ENCODE data around the gene ACVR1. TPM values are rescaled to one million over a fixed set of nuclear protein-coding genes. Genes with fewer than 3 reads are reported as not detected.

Gene ACVR1
- total and polyA plus RNA-seq, 9 of the 15 experiments (the other 6 are each of a cell fraction or from before 2014, with no cell fraction given): 3.8 to 14.3 (median 6.9) TPM

DNA sequence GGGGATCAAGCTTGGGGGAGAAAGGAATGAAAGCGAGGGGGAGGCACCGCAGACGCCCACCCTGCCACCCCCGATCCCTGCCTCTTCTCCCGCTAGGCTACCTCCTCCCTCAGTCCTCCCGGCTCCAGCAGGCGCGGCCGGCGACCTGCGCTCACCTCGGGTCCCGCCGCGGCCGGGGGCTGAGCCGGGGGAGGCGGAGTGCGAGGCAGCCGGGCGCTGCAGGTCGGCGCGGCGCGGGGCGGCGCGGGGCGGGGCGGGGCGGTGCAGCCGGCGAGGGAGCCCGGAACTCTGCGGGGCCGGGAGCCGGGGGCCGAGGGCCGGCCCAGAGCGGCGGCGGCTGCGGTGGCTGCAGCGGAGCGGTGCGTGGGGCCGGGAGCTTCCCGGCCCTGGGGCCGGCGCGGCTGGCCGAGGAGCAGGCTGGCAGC, 477 bp downstream of the ACVR1 start (continued):
- TF ChIP-seq, protein P1, sequence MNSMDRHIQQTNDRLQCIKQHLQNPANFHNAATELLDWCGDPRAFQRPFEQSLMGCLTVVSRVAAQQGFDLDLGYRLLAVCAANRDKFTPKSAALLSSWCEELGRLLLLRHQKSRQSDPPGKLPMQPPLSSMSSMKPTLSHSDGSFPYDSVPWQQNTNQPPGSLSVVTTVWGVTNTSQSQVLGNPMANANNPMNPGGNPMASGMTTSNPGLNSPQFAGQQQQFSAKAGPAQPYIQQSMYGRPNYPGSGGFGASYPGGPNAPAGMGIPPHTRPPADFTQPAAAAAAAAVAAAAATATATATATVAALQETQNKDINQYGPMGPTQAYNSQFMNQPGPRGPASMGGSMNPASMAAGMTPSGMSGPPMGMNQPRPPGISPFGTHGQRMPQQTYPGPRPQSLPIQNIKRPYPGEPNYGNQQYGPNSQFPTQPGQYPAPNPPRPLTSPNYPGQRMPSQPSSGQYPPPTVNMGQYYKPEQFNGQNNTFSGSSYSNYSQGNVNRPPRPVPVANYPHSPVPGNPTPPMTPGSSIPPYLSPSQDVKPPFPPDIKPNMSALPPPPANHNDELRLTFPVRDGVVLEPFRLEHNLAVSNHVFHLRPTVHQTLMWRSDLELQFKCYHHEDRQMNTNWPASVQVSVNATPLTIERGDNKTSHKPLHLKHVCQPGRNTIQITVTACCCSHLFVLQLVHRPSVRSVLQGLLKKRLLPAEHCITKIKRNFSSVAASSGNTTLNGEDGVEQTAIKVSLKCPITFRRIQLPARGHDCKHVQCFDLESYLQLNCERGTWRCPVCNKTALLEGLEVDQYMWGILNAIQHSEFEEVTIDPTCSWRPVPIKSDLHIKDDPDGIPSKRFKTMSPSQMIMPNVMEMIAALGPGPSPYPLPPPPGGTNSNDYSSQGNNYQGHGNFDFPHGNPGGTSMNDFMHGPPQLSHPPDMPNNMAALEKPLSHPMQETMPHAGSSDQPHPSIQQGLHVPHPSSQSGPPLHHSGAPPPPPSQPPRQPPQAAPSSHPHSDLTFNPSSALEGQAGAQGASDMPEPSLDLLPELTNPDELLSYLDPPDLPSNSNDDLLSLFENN (IDR thresholded peaks at IDR 0.05; ENCODE audit: low read depth in 2 of 2, low read length in 2 of 2): no peak
- no peak for TF ChIP-seq ZNF695 (CRISPR knock-in tag; IDR thresholded peaks at IDR 0.05)
- peak; percentile 57 for TF ChIP-seq HMGN3 (IDR thresholded peaks at IDR 0.05; ENCODE audit: borderline replicate concordance, extremely low read depth, insufficient read length, low read depth, low read length)
- TF ChIP-seq ETV5 (CRISPR knock-in tag; IDR thresholded peaks at IDR 0.05; ENCODE audit: low read depth): no peak
- TF ChIP-seq RHOXF2B (CRISPR knock-in tag; conservative IDR thresholded peaks at IDR 0.05): no peak
- peak; percentile 29 to 36; a peak in 2 of 4 replicates for TF ChIP-seq SIN3A (IDR thresholded peaks at IDR 0.05; ENCODE audit: borderline replicate concordance in 2 of 2, control insufficient read depth in 1 of 2, low read depth in 2 of 2, low read length in 2 of 2)
- TF ChIP-seq THRAP3 (IDR thresholded peaks at IDR 0.05; ENCODE audit: borderline replicate concordance): no peak
- no peak for TF ChIP-seq ESRRA (IDR thresholded peaks at IDR 0.05; ENCODE audit: borderline replicate concordance, low read depth)
- peak; percentile 25 for TF ChIP-seq CHD1 (IDR thresholded peaks at IDR 0.05; ENCODE audit: low read length)
- TF ChIP-seq ERF (CRISPR knock-in tag; IDR thresholded peaks at IDR 0.05): 0 out of 2 replicates have a peak, but pooled peaks have one; percentile 16
- no peak for TF ChIP-seq HNRNPH1 (optimal IDR thresholded peaks at IDR 0.05; ENCODE audit: low read depth, low read length)
- no peak for TF ChIP-seq PHTF2 (CRISPR knock-in tag; IDR thresholded peaks at IDR 0.05)
- TF ChIP-seq PYGO2 (tag; IDR thresholded peaks at IDR 0.05): no peak
- TF ChIP-seq ZNF197 (CRISPR knock-in tag; IDR thresholded peaks at IDR 0.05; ENCODE audit: low read depth): 0 out of 2 replicates have a peak, but pooled peaks have one; percentile 0
- no peak for TF ChIP-seq NFYB (IDR thresholded peaks at IDR 0.05; ENCODE audit: extremely low read depth, insufficient read length)
- peak; percentile 76 for TF ChIP-seq POLR2G (IDR thresholded peaks at IDR 0.05; ENCODE audit: low read depth, low read length)
- TF ChIP-seq XRCC4 (IDR thresholded peaks at IDR 0.05; ENCODE audit: extremely low read depth, insufficient read depth, insufficient read length): no peak

Data from K562 (cell line).